HCT116 (cell line): Measurements from ENCODE around the gene APBA1. TPM values are rescaled to one million over a fixed set of nuclear protein-coding genes. Genes with fewer than 3 reads are reported as not detected.

Experiments
- ATAC-seq: fragments of 200-7000 bp; cut with Tn5 transposase; 2 replicates; pipeline ENCODE4 v1.9.1; 2020; ENCODE audit warnings: mild to moderate bottlenecking, moderate library complexity
- BruUV-seq: library from RNA; stranded (reverse); fragments of 400-500 nt; replicated peaks from 2 replicates; lab custom pipeline; 2021; lab: Mats Ljungman, UMichigan
- CTCF ChIA-PET: fragments of 300-600 bp; sonication (Branson Sonifier 250); formaldehyde crosslinking; loops from one replicate; lab custom pipeline; 2021; ENCODE audit warnings: antibody characterized with exemption; lab: Charles Lee
- POLR2A ChIA-PET: fragments of 300-600, 350-600 bp; sonication (Branson Sonifier 250); formaldehyde crosslinking; loops from one replicate; lab custom pipeline; 2021; ENCODE audit warnings: antibody characterized with exemption; lab: Charles Lee
- RAD21 ChIA-PET, 2 experiments: fragments of 300-600 bp; sonication (Branson Sonifier 250); formaldehyde crosslinking; loops; one replicate each; lab custom pipeline; 2023; ENCODE audit warnings: low total read pairs in 2 of 2; ENCODE audit not compliant: uncharacterized antibody in 2 of 2, unreplicated experiment in 2 of 2, low non-redundant PET in 1 of 2; lab: Charles Lee
- DNase-seq: peaks from one replicate; pipeline ENCODE4 v3.0.0-alpha.2; 2010; ENCODE audit warnings: low read depth, low spot score
- H2AFZ ChIP-seq: fragments of 200-600 bp; shearing (Covaris generic), sonication (generic); 2 replicates; pipeline ENCODE4 v1.6.1; 2017; ENCODE audit warnings: low read depth, mixed run types, mixed read lengths, antibody characterized with exemption, low read length; ENCODE audit not compliant: poor library complexity, severe bottlenecking
- H3K27ac ChIP-seq: 2 replicates; pipeline ENCODE4 v1.5.1; 2012; ENCODE audit warnings: low read depth, low read length
- H3K27me3 ChIP-seq: fragments of 200-600 bp; sonication (generic); 2 replicates; pipeline ENCODE4 v1.6.1; 2016; ENCODE audit warnings: mixed run types, low read length, mixed read lengths; ENCODE audit not compliant: insufficient read depth
- H3K36me3 ChIP-seq, 2 experiments: fragments of 200-500 bp in 1 of 2; fragments of 200-600 bp in 1 of 2; sonication (Bioruptor generic) in 1 of 2; sonication (generic) in 1 of 2; 2 replicates each; pipeline versions ENCODE4 v1.5.1 to v1.6.1; 2014 to 2016; ENCODE audit warnings: low read length in 2 of 2, inconsistent platforms in 1 of 2, mixed read lengths in 1 of 2, mixed run types in 1 of 2; ENCODE audit not compliant: insufficient read depth in 2 of 2, control insufficient read depth in 1 of 2
- H3K4me1 ChIP-seq, 2 experiments: fragments of 200-600 bp in 1 of 2; sonication (generic) in 1 of 2; 2 replicates each; pipeline versions ENCODE4 v1.5.1 to v1.6.1; 2012 to 2017; ENCODE audit warnings: low read length in 2 of 2, inconsistent platforms in 1 of 2, mild to moderate bottlenecking in 1 of 2, mixed read lengths in 1 of 2, mixed run types in 1 of 2, moderate library complexity in 1 of 2; ENCODE audit not compliant: insufficient read depth in 2 of 2, control insufficient read depth in 1 of 2
- H3K4me2 ChIP-seq: fragments of 200-600 bp; sonication (generic); 2 replicates; pipeline ENCODE4 v1.6.1; 2017; ENCODE audit warnings: mixed run types, low read length, mixed read lengths
- H3K4me3 ChIP-seq, 2 experiments: fragments of 200-600 bp in 1 of 2; sonication (generic) in 1 of 2; replicated peaks in 1 of 2; 2 replicates each; pipeline ENCODE4 v1.5.1; 2011 to 2016; ENCODE audit warnings: low read length in 2 of 2, control low read depth in 1 of 2, low read depth in 1 of 2, mild to moderate bottlenecking in 1 of 2, mixed read lengths in 1 of 2, mixed run types in 1 of 2
- H3K79me2 ChIP-seq: fragments of 200-600 bp; sonication (generic); 2 replicates; pipeline ENCODE4 v1.6.1; 2017; ENCODE audit warnings: mild to moderate bottlenecking, mixed run types, low read length, moderate library complexity, mixed read lengths; ENCODE audit not compliant: insufficient read depth
- H3K9ac ChIP-seq: fragments of 200-600 bp; sonication (generic); 2 replicates; pipeline ENCODE4 v1.6.1; 2016; ENCODE audit warnings: low read length, mixed read lengths
- H3K9me2 ChIP-seq: fragments of 200-600 bp; sonication (generic), shearing (Covaris generic); 2 replicates; pipeline ENCODE4 v1.6.1; 2017; ENCODE audit warnings: mixed run types, mild to moderate bottlenecking, moderate library complexity; ENCODE audit not compliant: insufficient read depth
- H3K9me3 ChIP-seq, 2 experiments: fragments of 200-500 bp in 1 of 2; fragments of 200-600 bp in 1 of 2; sonication (Bioruptor generic) in 1 of 2; sonication (generic) in 1 of 2; 2 replicates each; pipeline ENCODE4 v1.6.1; 2014 to 2017; ENCODE audit warnings: low read length in 2 of 2, mixed read lengths in 2 of 2, inconsistent platforms in 1 of 2, low read depth in 1 of 2, mild to moderate bottlenecking in 1 of 2, mixed run types in 1 of 2, moderate library complexity in 1 of 2; ENCODE audit not compliant: control insufficient read depth in 1 of 2, insufficient read depth in 1 of 2
- H4K20me1 ChIP-seq: fragments of 200-600 bp; sonication (generic), shearing (Covaris generic); 2 replicates; pipeline ENCODE4 v1.6.1; 2017; ENCODE audit warnings: mixed run types, mild to moderate bottlenecking, moderate library complexity; ENCODE audit not compliant: insufficient read depth
- CBX3 ChIP-seq: IDR thresholded peaks from 2 replicates; pipeline ENCODE4 v1.6.1; 2012; ENCODE audit warnings: low read depth
- CEBPB ChIP-seq: IDR thresholded peaks from 2 replicates; pipeline ENCODE4 v1.6.1; 2012; ENCODE audit warnings: low read depth
- EGR1 ChIP-seq: IDR thresholded peaks from 2 replicates; pipeline ENCODE4 v1.6.1; 2012; ENCODE audit warnings: low read depth
- ELF1 ChIP-seq: IDR thresholded peaks from 2 replicates; pipeline ENCODE4 v1.6.1; 2012; ENCODE audit warnings: low read depth, borderline replicate concordance
- EZH2 ChIP-seq: fragments of 200-600 bp; sonication (generic); IDR thresholded peaks from 2 replicates; pipeline ENCODE4 v1.6.1; 2017; ENCODE audit warnings: antibody characterized with exemption, mixed run types
- EZH2phosphoT487 ChIP-seq: fragments of 200-600 bp; IDR thresholded peaks from 2 replicates; pipeline ENCODE4 v1.6.1; 2018; ENCODE audit warnings: antibody characterized with exemption, borderline replicate concordance
- FOSL1 ChIP-seq: IDR thresholded peaks from 2 replicates; pipeline ENCODE4 v1.6.1; 2012; ENCODE audit warnings: low read depth
- JUND ChIP-seq: IDR thresholded peaks from 2 replicates; pipeline ENCODE4 v1.6.1; 2012
- POLR2AphosphoS5 ChIP-seq: IDR thresholded peaks from 2 replicates; pipeline ENCODE4 v1.6.1; 2011; ENCODE audit warnings: mild to moderate bottlenecking, low read depth, low read length, moderate library complexity
- SIN3A ChIP-seq: IDR thresholded peaks from 2 replicates; pipeline ENCODE4 v1.6.1; 2012; ENCODE audit warnings: low read depth
- SP1 ChIP-seq: IDR thresholded peaks from 2 replicates; pipeline ENCODE4 v1.6.1; 2012; ENCODE audit warnings: low read depth
- TCF7L2 ChIP-seq: IDR thresholded peaks from 2 replicates; pipeline ENCODE4 v1.7.0; 2011; ENCODE audit warnings: borderline replicate concordance, inconsistent platforms; ENCODE audit not compliant: insufficient read depth, insufficient read length; ENCODE audit errors: extremely low read depth
- intact Hi-C: fragments of 100-400 bp; cut with micrococcal nuclease; formaldehyde crosslinking; loops from 2 replicates; pipeline ENCODE4 v1.10.0; 2022
- total RNA-seq: library from RNA; stranded (reverse); gene quantifications from one replicate; pipeline ENCODE4 v1.2.1, GENCODE V29; 2021; ENCODE audit not compliant: unreplicated experiment
- TF ChIP-seq, protein P1 (sequence below): IDR thresholded peaks from 2 replicates; pipeline ENCODE4 v1.6.1; 2012
- TF ChIP-seq, protein P2 (sequence below): IDR thresholded peaks from 2 replicates; pipeline ENCODE4 v1.6.1; 2011; ENCODE audit warnings: mild to moderate bottlenecking, low read length, moderate library complexity; ENCODE audit not compliant: insufficient replicate concordance; ENCODE audit errors: extremely low read depth
- TF ChIP-seq, protein P3 (sequence below): IDR thresholded peaks from 2 replicates; pipeline ENCODE4 v1.6.1; 2012
- TF ChIP-seq, protein P4 (sequence below), 3 experiments: fragments of 200-600 bp in 1 of 3; sonication (generic) in 1 of 3; IDR thresholded peaks in 2 of 3; conservative IDR thresholded peaks in 1 of 3; 2 replicates each; pipeline ENCODE4 v1.5.1; 2012 to 2017; ENCODE audit warnings: low read depth in 2 of 3, low read length in 2 of 3, antibody characterized with exemption in 1 of 3, borderline replicate concordance in 1 of 3, control low read depth in 1 of 3, mild to moderate bottlenecking in 1 of 3, mixed read lengths in 1 of 3, mixed run types in 1 of 3, moderate library complexity in 1 of 3; ENCODE audit not compliant: insufficient read depth in 1 of 3

Gene APBA1
- total RNA-seq, 1 experiment from 2014 or later, result 0.20 TPM

DNA sequence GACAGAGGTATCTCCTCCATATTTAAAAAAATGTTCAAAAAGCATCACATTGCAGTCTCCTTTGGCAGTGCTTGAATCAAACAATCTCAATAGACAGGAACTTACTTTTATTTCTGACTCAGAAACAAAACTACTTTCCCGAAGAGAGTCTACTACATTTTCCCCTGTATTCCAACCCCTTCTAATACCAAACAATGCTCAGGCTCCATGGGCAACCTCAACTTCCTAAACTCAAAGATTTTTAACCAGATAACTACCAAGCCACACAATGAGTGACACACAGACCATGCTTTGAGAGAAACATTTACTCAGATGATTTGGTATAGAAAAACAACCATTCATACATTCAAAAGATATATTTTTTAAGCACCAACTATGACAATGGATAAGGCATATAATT, 70.5 kb downstream of the APBA1 start:
- H3K9me2 ChIP-seq, result no peaks in the 10 kb centered on the region
- ATAC-seq (no peak), DNase-seq (no peak)
- TF ChIP-seq TCF7L2, result no peak
- TF ChIP-seq SIN3A, result no peak
- TF ChIP-seq CBX3, result no peak
- H2AFZ ChIP-seq, result no peak overlapping the region
- H3K79me2 ChIP-seq, result no peaks in the 10 kb centered on the region
- intact Hi-C loops, result loop anchor here (10.0 kb wide), 1 partner anchor 57 kb away; no protein-coding TSS in a partner anchor
- no peaks in the 10 kb centered on the region for H3K4me1 ChIP-seq
- no peak overlapping the region for H3K4me3 ChIP-seq
- H3K4me2 ChIP-seq, result no peak overlapping the region
- ChIA-PET RAD21 (no interaction called here), CTCF (no interaction called here), POLR2A (no interaction called here)
- no peaks in the 10 kb centered on the region for H3K9me3 ChIP-seq
- peaks cover 5% of the 10 kb centered on the region; the same call in 1 of the 2 replicates for H3K27me3 ChIP-seq
- no peak overlapping the region for H3K27ac ChIP-seq
- H3K36me3 ChIP-seq, result no peaks in the 10 kb centered on the region
- H3K9ac ChIP-seq, result no peak overlapping the region
- no peaks in the 10 kb centered on the region for H4K20me1 ChIP-seq
- BruUV-seq, result no TSS peak

DNA sequence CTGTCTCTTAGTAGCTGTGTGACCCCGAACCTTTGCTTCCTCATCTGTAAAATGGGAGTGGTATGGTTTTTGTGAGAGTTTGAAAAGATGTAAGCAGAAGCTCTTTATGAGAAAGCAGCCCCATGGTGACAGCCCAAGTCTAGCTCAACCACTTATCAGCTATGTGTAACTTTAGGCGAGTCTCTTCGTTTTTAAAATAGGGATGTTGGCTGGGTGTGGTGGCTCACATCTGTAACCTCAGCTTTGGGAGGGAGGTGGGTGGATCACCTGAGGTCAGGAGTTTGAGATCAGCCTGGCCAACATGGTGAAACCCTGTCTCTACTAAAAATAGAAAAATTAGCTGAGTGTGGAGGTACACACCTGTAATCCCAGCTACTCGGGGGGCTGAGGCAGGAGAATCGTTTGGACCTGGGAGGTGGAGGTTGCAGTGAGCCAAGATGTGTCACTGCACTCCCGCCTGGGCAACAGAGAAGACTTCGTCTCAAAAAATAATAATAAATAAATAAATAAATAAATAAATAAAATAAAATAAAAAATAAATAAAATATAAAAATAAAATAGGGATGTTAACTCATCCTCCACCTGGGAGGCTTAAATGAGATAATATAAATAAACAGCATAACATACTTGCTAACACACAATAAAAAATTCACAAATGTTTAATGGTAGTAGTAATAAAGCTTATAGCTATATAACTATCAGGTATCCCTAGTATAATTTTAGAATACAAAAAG, 71.7 kb downstream of the APBA1 start:
- no peaks in the 10 kb centered on the region for H3K9me3 ChIP-seq
- ChIA-PET POLR2A (no interaction called here), RAD21 (no interaction called here), CTCF (no interaction called here)
- no peaks in the 10 kb centered on the region for H3K79me2 ChIP-seq
- H3K27ac ChIP-seq, result no peak overlapping the region
- H3K9ac ChIP-seq, result no peak overlapping the region
- no peak overlapping the region for H3K4me3 ChIP-seq
- no peaks in the 10 kb centered on the region for H3K4me1 ChIP-seq
- ATAC-seq (no peak), DNase-seq (no peak)
- no peak overlapping the region for H2AFZ ChIP-seq
- H3K36me3 ChIP-seq, result no peaks in the 10 kb centered on the region
- no TSS peak for BruUV-seq
- intact Hi-C loops, result loop anchor here (10.0 kb wide), 1 partner anchor 56 kb away; no protein-coding TSS in a partner anchor
- TF ChIP-seq EZH2 (no peak), CBX3 (no peak), FOSL1 (no peak), ELF1 (no peak), SP1 (no peak), JUND (no peak), SIN3A (no peak), CEBPB (no peak), EZH2phosphoT487 (no peak), EGR1 (no peak), POLR2AphosphoS5 (no peak), TCF7L2 (no peak)
- TF ChIP-seq, protein P1, sequence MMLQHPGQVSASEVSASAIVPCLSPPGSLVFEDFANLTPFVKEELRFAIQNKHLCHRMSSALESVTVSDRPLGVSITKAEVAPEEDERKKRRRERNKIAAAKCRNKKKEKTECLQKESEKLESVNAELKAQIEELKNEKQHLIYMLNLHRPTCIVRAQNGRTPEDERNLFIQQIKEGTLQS, result no peak
- TF ChIP-seq, protein P2, sequence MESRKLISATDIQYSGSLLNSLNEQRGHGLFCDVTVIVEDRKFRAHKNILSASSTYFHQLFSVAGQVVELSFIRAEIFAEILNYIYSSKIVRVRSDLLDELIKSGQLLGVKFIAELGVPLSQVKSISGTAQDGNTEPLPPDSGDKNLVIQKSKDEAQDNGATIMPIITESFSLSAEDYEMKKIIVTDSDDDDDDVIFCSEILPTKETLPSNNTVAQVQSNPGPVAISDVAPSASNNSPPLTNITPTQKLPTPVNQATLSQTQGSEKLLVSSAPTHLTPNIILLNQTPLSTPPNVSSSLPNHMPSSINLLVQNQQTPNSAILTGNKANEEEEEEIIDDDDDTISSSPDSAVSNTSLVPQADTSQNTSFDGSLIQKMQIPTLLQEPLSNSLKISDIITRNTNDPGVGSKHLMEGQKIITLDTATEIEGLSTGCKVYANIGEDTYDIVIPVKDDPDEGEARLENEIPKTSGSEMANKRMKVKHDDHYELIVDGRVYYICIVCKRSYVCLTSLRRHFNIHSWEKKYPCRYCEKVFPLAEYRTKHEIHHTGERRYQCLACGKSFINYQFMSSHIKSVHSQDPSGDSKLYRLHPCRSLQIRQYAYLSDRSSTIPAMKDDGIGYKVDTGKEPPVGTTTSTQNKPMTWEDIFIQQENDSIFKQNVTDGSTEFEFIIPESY, result no peak
- TF ChIP-seq, protein P3, sequence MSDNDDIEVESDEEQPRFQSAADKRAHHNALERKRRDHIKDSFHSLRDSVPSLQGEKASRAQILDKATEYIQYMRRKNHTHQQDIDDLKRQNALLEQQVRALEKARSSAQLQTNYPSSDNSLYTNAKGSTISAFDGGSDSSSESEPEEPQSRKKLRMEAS, result no peak
- TF ChIP-seq, protein P4, sequence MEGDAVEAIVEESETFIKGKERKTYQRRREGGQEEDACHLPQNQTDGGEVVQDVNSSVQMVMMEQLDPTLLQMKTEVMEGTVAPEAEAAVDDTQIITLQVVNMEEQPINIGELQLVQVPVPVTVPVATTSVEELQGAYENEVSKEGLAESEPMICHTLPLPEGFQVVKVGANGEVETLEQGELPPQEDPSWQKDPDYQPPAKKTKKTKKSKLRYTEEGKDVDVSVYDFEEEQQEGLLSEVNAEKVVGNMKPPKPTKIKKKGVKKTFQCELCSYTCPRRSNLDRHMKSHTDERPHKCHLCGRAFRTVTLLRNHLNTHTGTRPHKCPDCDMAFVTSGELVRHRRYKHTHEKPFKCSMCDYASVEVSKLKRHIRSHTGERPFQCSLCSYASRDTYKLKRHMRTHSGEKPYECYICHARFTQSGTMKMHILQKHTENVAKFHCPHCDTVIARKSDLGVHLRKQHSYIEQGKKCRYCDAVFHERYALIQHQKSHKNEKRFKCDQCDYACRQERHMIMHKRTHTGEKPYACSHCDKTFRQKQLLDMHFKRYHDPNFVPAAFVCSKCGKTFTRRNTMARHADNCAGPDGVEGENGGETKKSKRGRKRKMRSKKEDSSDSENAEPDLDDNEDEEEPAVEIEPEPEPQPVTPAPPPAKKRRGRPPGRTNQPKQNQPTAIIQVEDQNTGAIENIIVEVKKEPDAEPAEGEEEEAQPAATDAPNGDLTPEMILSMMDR (IDR thresholded peaks at IDR 0.05 in 2 of 3, conservative IDR thresholded peaks at IDR 0.05 in 1 of 3; ENCODE audit: borderline replicate concordance in 1 of 3, insufficient read depth in 1 of 3, low read depth in 2 of 3, low read length in 2 of 3), result no peak
- peaks cover 5% of the 10 kb centered on the region; the same call in 1 of the 2 replicates for H3K27me3 ChIP-seq
- H3K4me2 ChIP-seq, result no peak overlapping the region
- no peaks in the 10 kb centered on the region for H4K20me1 ChIP-seq
- no peaks in the 10 kb centered on the region for H3K9me2 ChIP-seq
